ENCODE measurements around the gene PTGER2. TPM values are rescaled to one million over a fixed set of nuclear protein-coding genes. Genes with fewer than 3 reads are reported as not detected.

Gene PTGER2
- total and polyA plus RNA-seq, 2 of the 13 experiments (the other 11 are each of a cell fraction or from before 2014, with no cell fraction given): not detected

DNA sequence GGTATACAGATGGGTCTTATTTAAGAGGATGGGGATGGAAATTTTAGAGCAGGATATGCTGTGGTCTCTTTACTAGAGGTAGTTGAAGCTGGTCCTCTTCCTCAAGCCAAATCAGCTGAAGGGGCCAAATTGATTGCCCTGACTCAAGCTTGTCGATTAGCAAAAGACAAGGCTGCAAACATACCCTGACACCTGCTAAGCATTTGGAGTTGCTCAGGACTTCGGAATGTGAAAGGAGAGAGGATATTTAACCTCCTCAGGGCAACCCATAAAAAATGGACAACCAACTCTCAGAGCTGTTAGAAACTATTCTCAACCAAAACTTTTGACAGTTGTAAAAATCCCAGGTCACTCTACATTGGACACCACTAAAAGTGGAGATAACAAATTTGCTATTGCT is 31.0 kb upstream of the PTGER2 start:
- no TSS peak for BruUV-seq (replicated peaks)
- TF ChIP-seq PLRG1 (conservative IDR thresholded peaks at IDR 0.05) (no peak), ZNF431 (CRISPR knock-in tag; IDR thresholded peaks at IDR 0.05; ENCODE audit: borderline replicate concordance, low read depth) (no peak), NFIC (IDR thresholded peaks at IDR 0.05; ENCODE audit: low read length) (no peak), KAT2B (IDR thresholded peaks at IDR 0.05; ENCODE audit: borderline replicate concordance, low read depth, low read length) (no peak), HDAC6 (IDR thresholded peaks at IDR 0.05; ENCODE audit: low read depth, low read length) (no peak), ATRX (CRISPR knock-in tag; IDR thresholded peaks at IDR 0.05; ENCODE audit: borderline replicate concordance) (no peak), YEATS2 (CRISPR knock-in tag; IDR thresholded peaks at IDR 0.05; ENCODE audit: borderline replicate concordance) (no peak), NFATC3 (CRISPR knock-in tag; IDR thresholded peaks at IDR 0.05) (no peak), ZNF264 (CRISPR knock-in tag; IDR thresholded peaks at IDR 0.05) (no peak), ZNF792 (CRISPR knock-in tag; IDR thresholded peaks at IDR 0.05) (no peak), ZNF121 (CRISPR knock-in tag; IDR thresholded peaks at IDR 0.05) (no peak), FIP1L1 (IDR thresholded peaks at IDR 0.05; ENCODE audit: borderline replicate concordance, insufficient read depth, low read depth, low read length) (no peak)
- TF ChIP-seq, protein P1, sequence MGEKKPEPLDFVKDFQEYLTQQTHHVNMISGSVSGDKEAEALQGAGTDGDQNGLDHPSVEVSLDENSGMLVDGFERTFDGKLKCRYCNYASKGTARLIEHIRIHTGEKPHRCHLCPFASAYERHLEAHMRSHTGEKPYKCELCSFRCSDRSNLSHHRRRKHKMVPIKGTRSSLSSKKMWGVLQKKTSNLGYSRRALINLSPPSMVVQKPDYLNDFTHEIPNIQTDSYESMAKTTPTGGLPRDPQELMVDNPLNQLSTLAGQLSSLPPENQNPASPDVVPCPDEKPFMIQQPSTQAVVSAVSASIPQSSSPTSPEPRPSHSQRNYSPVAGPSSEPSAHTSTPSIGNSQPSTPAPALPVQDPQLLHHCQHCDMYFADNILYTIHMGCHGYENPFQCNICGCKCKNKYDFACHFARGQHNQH (CRISPR knock-in tag; IDR thresholded peaks at IDR 0.05): no peak

More for the DNA sequence above, 31.0 kb upstream of the PTGER2 start:
- no peaks in the 10 kb centered on the region for H3K36me3 ChIP-seq (replicated peaks in 1 of 2; ENCODE audit: control insufficient read depth in 1 of 2, insufficient read depth in 2 of 2, low read length in 2 of 2)
- DNase-seq (ENCODE audit: low spot score): no peak
- 18% methylated on average over 2 of the region's 2 CpGs for WGBS (ENCODE audit: low lambda C conversion rate)
- intact Hi-C loops (cut with micrococcal nuclease; ENCODE audit: unreplicated experiment) (no loop called here), in situ Hi-C loops (cut with HindIII; ENCODE audit: extremely low pct_ligation_motif_present, low pct_unique_long_range_greater_than_20kb) (no loop called here)
- H3K9ac ChIP-seq (ENCODE audit: insufficient read depth, low read depth, low read length): no peak overlapping the region
- no peak for FAIRE-seq
- no peaks in the 10 kb centered on the region for H3K4me1 ChIP-seq (ENCODE audit: insufficient read depth, low read length)
- H3K27me3 ChIP-seq (ENCODE audit: control insufficient read depth in 1 of 2, insufficient read depth in 2 of 2, low read length in 2 of 2): peaks cover 0 to 5% of the 10 kb centered on the region in 2 experiments; a peak in 1 of 5 replicates
- no peaks in the 10 kb centered on the region for H3K79me2 ChIP-seq (ENCODE audit: insufficient read depth, low read length)
- no peaks in the 10 kb centered on the region for H4K20me1 ChIP-seq (ENCODE audit: insufficient read depth, low read length)
- H3K4me3 ChIP-seq (replicated peaks in 1 of 3; ENCODE audit: insufficient read depth in 1 of 3, low read depth in 2 of 3, low read length in 3 of 3): no peak overlapping the region
- H2AFZ ChIP-seq (ENCODE audit: low read length): no peak overlapping the region
- no peak overlapping the region for H3K4me2 ChIP-seq (ENCODE audit: low read depth, low read length)
- ChIA-PET POLR2A (no interaction called here), CTCF (ENCODE audit: low intra/inter-chr PET ratio, low total read pairs) (no interaction called here)
- no peaks in the 10 kb centered on the region for H3K9me3 ChIP-seq (ENCODE audit: low read length)
- ATAC-seq: no peak
- H3K27ac ChIP-seq (ENCODE audit: extremely low read length, insufficient read depth, low read length): no peak overlapping the region
